Smooth muscle cell (in vitro differentiated cells): Measurements from ENCODE around the gene CHST8. TPM values are rescaled to one million over a fixed set of nuclear protein-coding genes. Genes with fewer than 3 reads are reported as not detected.

Experiments used
- DNase-seq: peaks from one replicate; lab custom pipeline; 2025; ENCODE audit not compliant: unreplicated experiment; lab: John Stamatoyannopoulos, UW
- H2AFZ ChIP-seq: fragments of 200-600 bp; sonication (generic); 2 replicates; pipeline ENCODE4 v1.6.0; 2016; ENCODE audit warnings: antibody characterized with exemption, low read depth, mild to moderate bottlenecking
- H3F3A ChIP-seq: fragments of 200-600 bp; sonication (generic); 2 replicates; pipeline ENCODE4 v1.6.0; 2017; ENCODE audit warnings: antibody characterized with exemption, low read depth
- H3K27ac ChIP-seq: fragments of 200-600 bp; sonication (generic); 2 replicates; pipeline ENCODE4 v1.5.1; 2016; ENCODE audit warnings: low read depth, mild to moderate bottlenecking
- H3K27me3 ChIP-seq: fragments of 200-600 bp; sonication (generic); 2 replicates; pipeline ENCODE4 v1.6.1; 2016; ENCODE audit warnings: low read depth, mild to moderate bottlenecking
- H3K36me3 ChIP-seq: fragments of 200-600 bp; sonication (generic); 2 replicates; pipeline ENCODE4 v1.5.1; 2016; ENCODE audit warnings: low read depth
- H3K4me1 ChIP-seq: fragments of 200-600 bp; sonication (generic); 2 replicates; pipeline ENCODE4 v1.5.1; 2016; ENCODE audit warnings: low read depth
- H3K4me2 ChIP-seq: fragments of 200-600 bp; sonication (generic); 2 replicates; pipeline ENCODE4 v1.6.0; 2016; ENCODE audit warnings: mild to moderate bottlenecking
- H3K4me3 ChIP-seq: fragments of 200-600 bp; sonication (generic); 2 replicates; pipeline ENCODE4 v1.5.1; 2016; ENCODE audit warnings: mild to moderate bottlenecking
- H3K79me2 ChIP-seq: fragments of 200-600 bp; sonication (generic); 2 replicates; pipeline ENCODE4 v1.6.0; 2016; ENCODE audit warnings: low read depth, mild to moderate bottlenecking
- H3K9ac ChIP-seq: fragments of 200-600 bp; sonication (generic); 2 replicates; pipeline ENCODE4 v1.6.0; 2016; ENCODE audit warnings: low read depth
- H3K9me3 ChIP-seq: fragments of 200-600 bp; sonication (generic); replicated peaks from 2 replicates; pipeline ENCODE4 v1.5.1; 2016; ENCODE audit warnings: low read depth
- H4K20me1 ChIP-seq: fragments of 200-600 bp; sonication (generic); 2 replicates; pipeline ENCODE4 v1.6.0; 2016; ENCODE audit warnings: low read depth
- WGBS: methylation state at CpG from one replicate; pipeline ENCODE4 v1.1.7; 2016; ENCODE audit warnings: low lambda C conversion rate; 5-methylcytosine and 5-hydroxymethylcytosine counted together
- polyA plus RNA-seq: library from polyadenylated mRNA; unstranded; fragments of >200 nt; fragmentation: Nextera tagmentation; extraction: Ambion mirVana; gene quantifications from 2 replicates; pipeline ENCODE4 v1.2.1, GENCODE V29; 2016
- total RNA-seq: library from RNA; depleted of rRNA; stranded (reverse); fragments of >200 nt; gene quantifications from 2 replicates; pipeline ENCODE4 v1.2.3, GENCODE V29; 2014
- TF ChIP-seq, protein P1 (sequence below): fragments of 200-600 bp; sonication (generic); IDR thresholded peaks from 2 replicates; pipeline ENCODE4 v1.5.1; 2017; ENCODE audit warnings: borderline replicate concordance, mild to moderate bottlenecking, antibody characterized with exemption; ENCODE audit not compliant: insufficient read depth, poor library complexity, severe bottlenecking

The CHST8 gene
- total and polyA plus RNA-seq, 2 experiments from 2014 or later: not detected

GRCh38 chr19:33795370-33796163, 173.8 kb downstream of the CHST8 start:
- Histone ChIP-seq H3K4me2 (peak overlapping the region; percentile 99), H3K27me3 (no peaks in the 10 kb centered on the region), H3K27ac (peak overlapping the region; percentile 67), H3K36me3 (no peaks in the 10 kb centered on the region), H3K9me3 (no peaks in the 10 kb centered on the region), H3K9ac (peak overlapping the region; percentile 82), H3K79me2 (peaks cover 15% of the 10 kb centered on the region), H3K4me1 (peaks cover 13% of the 10 kb centered on the region), H2AFZ (peak overlapping the region; percentile 92), H3K4me3 (peak overlapping the region; percentile 90), H3F3A (peaks cover 8% of the 10 kb centered on the region), H4K20me1 (peaks cover 16% of the 10 kb centered on the region)
- 2% methylated on average over 34 of the region's 92 CpGs for WGBS
- peak; percentile 71 for DNase-seq
- TF ChIP-seq, protein P1, sequence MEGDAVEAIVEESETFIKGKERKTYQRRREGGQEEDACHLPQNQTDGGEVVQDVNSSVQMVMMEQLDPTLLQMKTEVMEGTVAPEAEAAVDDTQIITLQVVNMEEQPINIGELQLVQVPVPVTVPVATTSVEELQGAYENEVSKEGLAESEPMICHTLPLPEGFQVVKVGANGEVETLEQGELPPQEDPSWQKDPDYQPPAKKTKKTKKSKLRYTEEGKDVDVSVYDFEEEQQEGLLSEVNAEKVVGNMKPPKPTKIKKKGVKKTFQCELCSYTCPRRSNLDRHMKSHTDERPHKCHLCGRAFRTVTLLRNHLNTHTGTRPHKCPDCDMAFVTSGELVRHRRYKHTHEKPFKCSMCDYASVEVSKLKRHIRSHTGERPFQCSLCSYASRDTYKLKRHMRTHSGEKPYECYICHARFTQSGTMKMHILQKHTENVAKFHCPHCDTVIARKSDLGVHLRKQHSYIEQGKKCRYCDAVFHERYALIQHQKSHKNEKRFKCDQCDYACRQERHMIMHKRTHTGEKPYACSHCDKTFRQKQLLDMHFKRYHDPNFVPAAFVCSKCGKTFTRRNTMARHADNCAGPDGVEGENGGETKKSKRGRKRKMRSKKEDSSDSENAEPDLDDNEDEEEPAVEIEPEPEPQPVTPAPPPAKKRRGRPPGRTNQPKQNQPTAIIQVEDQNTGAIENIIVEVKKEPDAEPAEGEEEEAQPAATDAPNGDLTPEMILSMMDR: peak; percentile 89

DNA sequence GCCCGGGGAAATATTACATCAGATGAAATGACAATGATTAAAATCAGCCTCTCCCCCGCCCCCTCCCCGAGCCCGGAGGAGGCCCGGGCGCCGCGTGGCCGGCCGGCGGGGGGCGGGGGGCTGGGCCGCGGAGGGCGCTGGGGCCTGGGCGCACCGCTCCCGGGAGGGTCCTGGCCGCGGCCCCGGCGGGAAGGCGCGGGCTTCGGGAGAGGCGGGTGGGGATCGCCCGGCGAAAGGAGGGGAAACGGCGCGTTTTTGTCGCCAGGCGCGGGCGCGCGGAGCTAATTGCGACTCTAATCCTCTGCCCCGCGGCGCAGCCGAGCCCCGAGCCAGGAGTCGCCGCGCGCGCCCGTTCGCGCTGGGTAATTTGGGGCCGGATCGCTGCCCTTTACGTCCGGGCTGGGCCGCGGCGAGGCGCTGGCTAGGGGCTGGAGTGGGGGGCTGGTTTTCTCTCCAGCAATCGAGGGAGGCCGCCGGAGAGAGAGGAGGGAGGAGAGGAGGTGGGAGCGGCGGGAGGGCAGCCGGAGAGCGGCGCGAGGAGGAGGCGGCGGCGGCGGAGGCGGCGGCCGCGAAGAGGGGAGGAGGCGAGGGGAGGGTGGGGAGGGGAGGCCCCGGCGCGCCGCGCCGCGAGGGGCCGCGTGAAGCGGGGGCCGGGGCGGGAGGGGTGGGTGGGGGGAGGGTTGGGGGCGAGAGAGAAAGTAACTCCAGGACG, 174.6 kb downstream of the CHST8 start, which contains the start of gene KCTD15:
Gene KCTD15, plus strand, starts transcription at position 707 of the 712 bp plus-strand sequence. CDS start 3,585 bp downstream, outside the sequence.
- DNase-seq: peak; percentile 53

DNA sequence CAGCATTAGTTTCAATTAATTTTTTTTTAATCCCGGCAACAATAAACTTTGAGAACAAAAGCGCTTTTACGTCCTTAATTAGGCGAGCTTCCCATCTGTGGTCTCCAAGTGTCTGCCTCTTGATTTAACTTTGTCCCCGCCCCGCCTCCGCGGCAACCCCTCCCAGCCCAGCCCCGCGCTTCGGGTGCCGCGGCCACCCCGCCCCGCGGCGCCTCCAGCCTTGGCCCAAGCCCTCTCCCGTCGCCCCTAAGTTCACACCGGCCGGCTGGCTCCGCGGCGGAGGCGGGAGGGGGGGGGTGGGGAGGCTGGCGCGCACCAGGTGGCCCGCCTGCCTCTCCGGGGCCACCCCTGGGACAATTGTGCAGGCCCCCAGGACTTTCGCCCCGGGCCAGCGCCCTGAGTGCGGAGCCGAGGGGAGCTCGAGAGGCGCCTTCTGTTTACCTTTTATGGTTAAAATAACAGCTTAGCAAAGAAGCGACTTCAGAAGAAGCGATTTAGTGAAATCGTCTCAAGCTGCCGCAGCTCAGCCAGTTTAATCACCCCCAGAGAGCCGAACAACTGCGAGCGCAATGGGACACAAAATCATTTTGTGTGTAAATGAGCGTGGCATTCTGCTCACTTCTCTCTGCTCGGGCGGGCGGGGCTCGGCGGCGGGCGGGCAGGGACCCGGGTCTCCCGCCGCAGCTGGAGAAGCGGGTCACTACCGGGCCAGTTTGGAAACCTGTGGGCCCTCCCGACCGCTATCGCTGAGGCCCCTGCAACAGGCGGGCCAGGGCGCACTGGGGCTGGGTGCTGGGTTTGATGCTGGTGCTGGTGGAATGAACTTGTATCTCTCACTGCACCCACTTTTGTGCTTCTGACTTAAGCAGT, 176.3 kb downstream of the CHST8 start:
- peak overlapping the region; percentile 99 for H3K4me2 ChIP-seq
- H3K79me2 ChIP-seq: peaks cover 27% of the 10 kb centered on the region
- WGBS: under 1% methylated on average over 36 of the region's 61 CpGs
- H4K20me1 ChIP-seq: peaks cover 40% of the 10 kb centered on the region
- H3K4me3 ChIP-seq: peak overlapping the region; percentile 90
- H3K27ac ChIP-seq: no peak overlapping the region
- H3K4me1 ChIP-seq: peaks cover 13% of the 10 kb centered on the region
- no peaks in the 10 kb centered on the region for H3K36me3 ChIP-seq
- no peaks in the 10 kb centered on the region for H3K9me3 ChIP-seq
- H3F3A ChIP-seq: peaks cover 8% of the 10 kb centered on the region
- H2AFZ ChIP-seq: peak overlapping the region; percentile 81
- H3K9ac ChIP-seq: no peak overlapping the region
- H3K27me3 ChIP-seq: no peaks in the 10 kb centered on the region
- TF ChIP-seq, protein P1: no peak
- DNase-seq: peak; percentile 37

More for the DNA sequence above, 174.6 kb downstream of the CHST8 start, which contains the start of gene KCTD15:
- TF ChIP-seq, protein P1: no peak
- H3K4me2 ChIP-seq: peak within 1 kb of the TSS; percentile 99
- H3F3A ChIP-seq: peaks cover 8% of the 10 kb centered on the region
- peaks cover 22% of the 10 kb centered on the region for H3K79me2 ChIP-seq
- peak within 1 kb of the TSS; percentile 67 for H3K27ac ChIP-seq
- peaks cover 23% of the 10 kb centered on the region for H4K20me1 ChIP-seq
- WGBS: 2% methylated on average over 17 of the region's 92 CpGs
- H2AFZ ChIP-seq: peak within 1 kb of the TSS; percentile 92
- H3K36me3 ChIP-seq: no peaks in the 10 kb centered on the region
- no peaks in the 10 kb centered on the region for H3K9me3 ChIP-seq
- H3K9ac ChIP-seq: peak within 1 kb of the TSS; percentile 82
- H3K4me1 ChIP-seq: peaks cover 13% of the 10 kb centered on the region
- H3K27me3 ChIP-seq: no peaks in the 10 kb centered on the region
- peak within 1 kb of the TSS; percentile 90 for H3K4me3 ChIP-seq
